ENCODE results near the gene CPED1. TPM values are rescaled to one million over a fixed set of nuclear protein-coding genes. Genes with fewer than 3 reads are reported as not detected.

The CPED1 gene
- total RNA-seq, 3 donors from 2014 or later (not counting 1 experiment from before 2014, with no cell fraction given) = 0.50 to 1.3 (median 0.96) TPM

- H3K27me3 ChIP-seq (ENCODE audit: control insufficient read depth, insufficient read depth, low read length) = peaks cover 36% of the 10 kb centered on the region
- Mint-ChIP-seq H3K4me1 (peaks cover 20 to 26% of the 10 kb centered on the region in 2 donors), H3K27ac (no peak overlapping the region), H3K9me3 (no peaks in the 10 kb centered on the region), H3K4me3 (no peak overlapping the region), H3K36me3 (no peaks in the 10 kb centered on the region), H3K27me3 (ENCODE audit: low read depth in 2 of 2) (peaks cover 16 to 41% of the 10 kb centered on the region in 2 donors)
- DNase-seq (no peak), ATAC-seq (no peak)
- no peak overlapping the region for H3K4me3 ChIP-seq (ENCODE audit: low read length)
- TF ChIP-seq CTCF (IDR thresholded peaks at IDR 0.05) = no peak
- H3K4me1 ChIP-seq (ENCODE audit: control insufficient read depth, insufficient read depth, low read length) = peaks cover 16% of the 10 kb centered on the region
- H3K27ac ChIP-seq (ENCODE audit: low read length) = no peak overlapping the region
- no peaks in the 10 kb centered on the region for H3K9me3 ChIP-seq (ENCODE audit: control insufficient read depth, insufficient read depth, low read length)
- intact Hi-C loops (cut with micrococcal nuclease) = no loop called here
- 93% methylated on average over 4 of the region's 4 CpGs for WGBS (ENCODE audit: insufficient coverage)
- H3K36me3 ChIP-seq (ENCODE audit: control insufficient read depth, insufficient read depth, low read length) = no peaks in the 10 kb centered on the region
These were observed 345.9 kb downstream of the CPED1 start for GRCh38 chr7:121334376-121334775.

- Mint-ChIP-seq H3K36me3 (no peaks in the 10 kb centered on the region), H3K27me3 (ENCODE audit: low read depth in 2 of 2) (peaks cover 14 to 34% of the 10 kb centered on the region in 2 donors), H3K27ac (no peak overlapping the region), H3K4me3 (no peak overlapping the region), H3K4me1 (peaks cover 13 to 19% of the 10 kb centered on the region in 2 donors), H3K9me3 (no peaks in the 10 kb centered on the region)
- H3K4me3 ChIP-seq (ENCODE audit: low read length) = no peak overlapping the region
- WGBS (ENCODE audit: insufficient coverage) = 85% methylated on average over 6 of the region's 10 CpGs
- ATAC-seq (no peak), DNase-seq (no peak)
- no peak overlapping the region for H3K27ac ChIP-seq (ENCODE audit: low read length)
- H3K36me3 ChIP-seq (ENCODE audit: control insufficient read depth, insufficient read depth, low read length) = no peaks in the 10 kb centered on the region
- H3K4me1 ChIP-seq (ENCODE audit: control insufficient read depth, insufficient read depth, low read length) = peaks cover 10% of the 10 kb centered on the region
- no peak for TF ChIP-seq CTCF (IDR thresholded peaks at IDR 0.05)
- H3K27me3 ChIP-seq (ENCODE audit: control insufficient read depth, insufficient read depth, low read length) = peaks cover 36% of the 10 kb centered on the region
- H3K9me3 ChIP-seq (ENCODE audit: control insufficient read depth, insufficient read depth, low read length) = no peaks in the 10 kb centered on the region
- intact Hi-C loops (cut with micrococcal nuclease) = no loop called here
These were observed 346.6 kb downstream of the CPED1 start for GRCh38 chr7:121334875-121335648.

- H3K27ac Mint-ChIP-seq = no peak overlapping the region
These were observed 348.1 kb downstream of the CPED1 start for GRCh38 chr7:121336579-121336978.

More at GRCh38 chr7:121336579-121336978, 348.1 kb downstream of the CPED1 start:
- peaks cover 4% of the 10 kb centered on the region for H3K4me1 ChIP-seq (ENCODE audit: control insufficient read depth, insufficient read depth, low read length)
- no peak for TF ChIP-seq CTCF (IDR thresholded peaks at IDR 0.05)
- ATAC-seq (no peak), DNase-seq (no peak)
- intact Hi-C loops (cut with micrococcal nuclease) = no loop called here
- Mint-ChIP-seq H3K4me3 (no peak overlapping the region), H3K36me3 (no peaks in the 10 kb centered on the region), H3K9me3 (no peaks in the 10 kb centered on the region), H3K4me1 (peaks cover 7 to 14% of the 10 kb centered on the region in 2 donors), H3K27me3 (ENCODE audit: low read depth in 2 of 2) (peaks cover 5 to 22% of the 10 kb centered on the region in 2 donors)
- H3K27ac ChIP-seq (ENCODE audit: low read length) = no peak overlapping the region
- H3K36me3 ChIP-seq (ENCODE audit: control insufficient read depth, insufficient read depth, low read length) = no peaks in the 10 kb centered on the region
- 82% methylated on average over 2 of the region's 3 CpGs for WGBS (ENCODE audit: insufficient coverage)
- no peak overlapping the region for H3K4me3 ChIP-seq (ENCODE audit: low read length)
- no peaks in the 10 kb centered on the region for H3K9me3 ChIP-seq (ENCODE audit: control insufficient read depth, insufficient read depth, low read length)
- H3K27me3 ChIP-seq (ENCODE audit: control insufficient read depth, insufficient read depth, low read length) = peaks cover 25% of the 10 kb centered on the region

Measured in natural killer cell (primary cell).